ENCODE measurements around the gene LGR4. TPM values are rescaled to one million over a fixed set of nuclear protein-coding genes. Genes with fewer than 3 reads are reported as not detected.

The LGR4 gene
- total and polyA plus RNA-seq, 2 of the 13 experiments (the other 11 are each of a cell fraction or from before 2014, with no cell fraction given), result 42.1 to 68.7 TPM

- TF ChIP-seq ZNF101 (CRISPR knock-in tag; IDR thresholded peaks at IDR 0.05; ENCODE audit: borderline replicate concordance, low read depth) (no peak), FOXA1 (IDR thresholded peaks at IDR 0.05) (no peak), FOXA1 (CRISPR knock-in tag; IDR thresholded peaks at IDR 0.05) (no peak), PHB2 (IDR thresholded peaks at IDR 0.05; ENCODE audit: partially characterized antibody) (no peak), ZGPAT (CRISPR knock-in tag; IDR thresholded peaks at IDR 0.05) (0 out of 2 replicates have a peak, but pooled peaks have one; percentile 33), KLF15 (CRISPR knock-in tag; IDR thresholded peaks at IDR 0.05; ENCODE audit: borderline replicate concordance) (no peak), CBFB (CRISPR knock-in tag; IDR thresholded peaks at IDR 0.05) (no peak), ZSCAN31 (CRISPR knock-in tag; IDR thresholded peaks at IDR 0.05; ENCODE audit: low read depth) (no peak), ZNF672 (CRISPR knock-in tag; IDR thresholded peaks at IDR 0.05) (no peak), AKAP8 (CRISPR knock-in tag; IDR thresholded peaks at IDR 0.05) (no peak), IRX3 (CRISPR knock-in tag; IDR thresholded peaks at IDR 0.05; ENCODE audit: borderline replicate concordance, low read depth) (no peak), ZXDC (CRISPR knock-in tag; IDR thresholded peaks at IDR 0.05) (no peak), RFXAP (CRISPR knock-in tag; IDR thresholded peaks at IDR 0.05; ENCODE audit: borderline replicate concordance) (no peak), MAZ (IDR thresholded peaks at IDR 0.05; ENCODE audit: borderline replicate concordance, low read depth, low read length) (no peak), MAZ (CRISPR knock-in tag; IDR thresholded peaks at IDR 0.05; ENCODE audit: low read depth) (no peak), KAT7 (CRISPR knock-in tag; IDR thresholded peaks at IDR 0.05; ENCODE audit: borderline replicate concordance) (peak; percentile 91; the same call in 1 of the 2 replicates), RBAK (CRISPR knock-in tag; IDR thresholded peaks at IDR 0.05) (no peak), ZKSCAN1 (IDR thresholded peaks at IDR 0.05; ENCODE audit: low read length) (no peak), ZNF33B (CRISPR knock-in tag; IDR thresholded peaks at IDR 0.05) (0 out of 2 replicates have a peak, but pooled peaks have one; percentile 36), ZNF460 (CRISPR knock-in tag; IDR thresholded peaks at IDR 0.05; ENCODE audit: borderline replicate concordance) (no peak), ZSCAN12 (CRISPR knock-in tag; IDR thresholded peaks at IDR 0.05) (no peak), GTF3A (CRISPR knock-in tag; conservative IDR thresholded peaks at IDR 0.05) (no peak), MTA1 (CRISPR knock-in tag; IDR thresholded peaks at IDR 0.05; ENCODE audit: borderline replicate concordance) (no peak), ZFAT (CRISPR knock-in tag; conservative IDR thresholded peaks at IDR 0.05) (no peak), HNRNPK (IDR thresholded peaks at IDR 0.05; ENCODE audit: low read depth, low read length, poor library complexity, severe bottlenecking) (no peak), ZNF546 (CRISPR knock-in tag; conservative IDR thresholded peaks at IDR 0.05) (0 out of 2 replicates have a peak, but pooled peaks have one; percentile 44), ZNF567 (CRISPR knock-in tag; IDR thresholded peaks at IDR 0.05; ENCODE audit: borderline replicate concordance) (no peak), KLF9 (CRISPR knock-in tag; IDR thresholded peaks at IDR 0.05; ENCODE audit: low read depth) (no peak), ZNF251 (CRISPR knock-in tag; IDR thresholded peaks at IDR 0.05) (no peak), GABPB1 (CRISPR knock-in tag; IDR thresholded peaks at IDR 0.05) (no peak)
These were observed 1.6 kb downstream of the LGR4 start (continued) for GRCh38 chr11:27470826-27471588.

All from HepG2 (cell line).